Measurements from ENCODE around the gene PKP4.

GRCh38 chr2:158495175-158495574 lies 38.4 kb downstream of the PKP4 start:
- TF ChIP-seq CTCF (IDR thresholded peaks at IDR 0.05 in 2 of 3, conservative IDR thresholded peaks at IDR 0.05 in 1 of 3; ENCODE audit: borderline replicate concordance in 1 of 3, insufficient read depth in 1 of 3, low read depth in 2 of 3, low read length in 2 of 3) (no peak), POLR2A (IDR thresholded peaks at IDR 0.05; ENCODE audit: borderline replicate concordance, extremely low read depth, insufficient read depth, insufficient read length) (no peak), POLR2AphosphoS5 (IDR thresholded peaks at IDR 0.05; ENCODE audit: low read depth, low read length) (no peak), REST (IDR thresholded peaks at IDR 0.05; ENCODE audit: low read depth) (no peak), ZBTB33 (IDR thresholded peaks at IDR 0.05; ENCODE audit: extremely low read depth, insufficient replicate concordance, low read length) (no peak), SIN3A (IDR thresholded peaks at IDR 0.05; ENCODE audit: low read depth) (no peak), ZNF274 (IDR thresholded peaks at IDR 0.05; ENCODE audit: low read depth, low read length) (no peak), EZH2phosphoT487 (IDR thresholded peaks at IDR 0.05; ENCODE audit: borderline replicate concordance) (no peak), FOSL1 (IDR thresholded peaks at IDR 0.05; ENCODE audit: low read depth) (no peak), JUND (IDR thresholded peaks at IDR 0.05) (no peak), MAX (IDR thresholded peaks at IDR 0.05) (no peak), ZFX (IDR thresholded peaks at IDR 0.05) (no peak), RAD21 (IDR thresholded peaks at IDR 0.05; ENCODE audit: low read depth) (no peak)

Measured in HCT116 (cell line).